HepG2 (cell line): ENCODE measurements around the gene RARRES1. TPM values are rescaled to one million over a fixed set of nuclear protein-coding genes. Genes with fewer than 3 reads are reported as not detected.

ENCODE experiments used
- ATAC-seq: fragments of 200-7000 bp; cut with Tn5 transposase; 3 replicates; pipeline ENCODE4 v1.9.1; 2020; ENCODE audit warnings: mild to moderate bottlenecking, moderate library complexity
- BruUV-seq: library from RNA; stranded (reverse); fragments of 400-500 nt; replicated peaks from 2 replicates; lab custom pipeline; 2021; lab: Mats Ljungman, UMichigan
- CTCF ChIA-PET: fragments of 300-600 bp; formaldehyde crosslinking; extraction: SDS; loops from one replicate; lab custom pipeline; 2021; ENCODE audit warnings: low total read pairs, inconsistent platforms, low intra/inter-chr PET ratio; lab: Yijun Ruan, JAX
- POLR2A ChIA-PET: fragments of 350-600 bp; sonication (Branson Sonifier 250); formaldehyde crosslinking; loops from one replicate; lab custom pipeline; 2020; ENCODE audit warnings: antibody characterized with exemption, inconsistent platforms; lab: Yijun Ruan, JAX
- DNase-seq: peaks from one replicate; pipeline ENCODE4 v3.0.0-alpha.2; 2015; ENCODE audit warnings: low spot score
- FAIRE-seq: peaks from 3 replicates; lab custom pipeline; 2011; peaks lifted over from hg19 to GRCh38; lab: Jason Lieb, UNC
- H2AFZ ChIP-seq: one replicate; pipeline ENCODE4 v1.6.1; 2011; ENCODE audit warnings: low read length, inconsistent platforms
- H3K27ac ChIP-seq: fragments of 300-600 bp; 3 replicates; pipeline ENCODE4 v1.8.0; 2011; ENCODE audit warnings: mixed run types, mild to moderate bottlenecking, mixed read lengths, low read length, inconsistent platforms; ENCODE audit not compliant: insufficient read depth; ENCODE audit errors: extremely low read length
- H3K27me3 ChIP-seq, 2 experiments: fragments of 200-600 bp in 1 of 2; 2 replicates in 1 of 2; 3 replicates in 1 of 2; pipeline versions ENCODE4 v1.6.0 to v1.8.0; 2011; ENCODE audit warnings: low read length in 2 of 2, mild to moderate bottlenecking in 2 of 2, moderate library complexity in 2 of 2, inconsistent platforms in 1 of 2; ENCODE audit not compliant: insufficient read depth in 2 of 2, control insufficient read depth in 1 of 2
- H3K36me3 ChIP-seq, 2 experiments: fragments of 200-600 bp in 1 of 2; replicated peaks in 1 of 2; 2 replicates in 1 of 2; 3 replicates in 1 of 2; pipeline versions ENCODE4 v1.5.1 to v1.8.0; 2011; ENCODE audit warnings: low read length in 2 of 2, inconsistent platforms in 1 of 2; ENCODE audit not compliant: insufficient read depth in 2 of 2, control insufficient read depth in 1 of 2
- H3K4me1 ChIP-seq: 2 replicates; pipeline ENCODE4 v1.5.1; 2012; ENCODE audit warnings: low read length, inconsistent platforms; ENCODE audit not compliant: insufficient read depth
- H3K4me2 ChIP-seq: 2 replicates; pipeline ENCODE4 v1.6.0; 2011; ENCODE audit warnings: low read depth, low read length, inconsistent platforms
- H3K4me3 ChIP-seq, 3 experiments: fragments of 200-600 bp in 1 of 3; sonication (generic), shearing (Covaris generic) in 1 of 3; replicated peaks in 1 of 3; 2 replicates each; pipeline ENCODE4 v1.5.1; 2011 to 2016; ENCODE audit warnings: low read length in 3 of 3, inconsistent platforms in 2 of 3, low read depth in 2 of 3, mild to moderate bottlenecking in 2 of 3, control low read depth in 1 of 3, mixed read lengths in 1 of 3; ENCODE audit not compliant: insufficient read depth in 1 of 3
- H3K79me2 ChIP-seq: one replicate; pipeline ENCODE4 v1.6.1; 2011; ENCODE audit warnings: low read length, inconsistent platforms; ENCODE audit not compliant: insufficient read depth
- H3K9ac ChIP-seq: 2 replicates; pipeline ENCODE4 v1.6.0; 2011; ENCODE audit warnings: mild to moderate bottlenecking, low read depth, low read length, inconsistent platforms; ENCODE audit not compliant: insufficient read depth
- H3K9me3 ChIP-seq: 2 replicates; pipeline ENCODE4 v1.5.1; 2012; ENCODE audit warnings: mild to moderate bottlenecking, low read length
- H4K20me1 ChIP-seq: 2 replicates; pipeline ENCODE4 v1.6.0; 2011; ENCODE audit warnings: inconsistent platforms, mild to moderate bottlenecking, low read length, moderate library complexity; ENCODE audit not compliant: insufficient read depth
- DNMT1 ChIP-seq: sonication (generic); formaldehyde crosslinking; IDR thresholded peaks from 2 replicates; pipeline ENCODE4 v1.5.1; 2020; ENCODE audit warnings: mild to moderate bottlenecking, missing genetic modification reagents
- SMAD9 ChIP-seq: sonication (generic); formaldehyde crosslinking; IDR thresholded peaks from 2 replicates; pipeline ENCODE4 v1.5.1; 2020; ENCODE audit warnings: mild to moderate bottlenecking, missing genetic modification reagents
- SP4 ChIP-seq: sonication (generic); formaldehyde crosslinking; IDR thresholded peaks from 2 replicates; pipeline ENCODE4 v1.8.1; 2023; ENCODE audit warnings: mild to moderate bottlenecking, missing genetic modification reagents
- SUZ12 ChIP-seq: fragments of 150-350 bp; IDR thresholded peaks from 2 replicates; pipeline ENCODE4 v1.6.1; 2014; ENCODE audit warnings: low read depth, low read length
- ZFAT ChIP-seq: sonication (generic); formaldehyde crosslinking; conservative IDR thresholded peaks from 2 replicates; pipeline ENCODE4 v1.8.1; 2023; ENCODE audit warnings: missing genetic modification reagents, inconsistent platforms
- ZNF124 ChIP-seq: sonication (generic); formaldehyde crosslinking; IDR thresholded peaks from 2 replicates; pipeline ENCODE4 v1.4.0; 2020; ENCODE audit warnings: missing genetic modification reagents
- ZNF24 ChIP-seq: fragments of 450-650 bp; IDR thresholded peaks from 2 replicates; pipeline ENCODE4 v1.6.1; 2017; ENCODE audit warnings: antibody characterized with exemption, mild to moderate bottlenecking
- ZNF577 ChIP-seq: sonication (generic); formaldehyde crosslinking; IDR thresholded peaks from 2 replicates; pipeline ENCODE4 v1.4.0; 2020; ENCODE audit warnings: mild to moderate bottlenecking, low read depth, missing genetic modification reagents, borderline replicate concordance
- ZNF580 ChIP-seq: IDR thresholded peaks from 2 replicates; pipeline ENCODE4 v1.6.1; 2016; ENCODE audit warnings: low read depth, borderline replicate concordance
- WGBS: methylation state at CpG from one replicate; pipeline ENCODE4 v1.1.6; 2017; ENCODE audit warnings: low lambda C conversion rate; 5-methylcytosine and 5-hydroxymethylcytosine counted together
- in situ Hi-C: cut with HindIII; loops from 2 replicates; pipeline ENCODE4 v1.10.0; 2017; ENCODE audit warnings: low pct_unique_long_range_greater_than_20kb; ENCODE audit not compliant: extremely low pct_ligation_motif_present
- intact Hi-C: fragments of 100-400 bp; cut with micrococcal nuclease; formaldehyde crosslinking; loops from one replicate; pipeline ENCODE4 v1.10.0; 2022; ENCODE audit not compliant: unreplicated experiment
- polyA plus RNA-seq, 8 experiments: library from polyadenylated mRNA; depleted of rRNA in 3 of 8; stranded (reverse) in 7 of 8; unstranded in 1 of 8; fragments of >200 nt; fragmentation: Illumina TruSeq in 4 of 8; extraction: Trizol in 4 of 8; gene quantifications; 2 replicates each; pipeline versions ENCODE4 v1.2.1 to v1.2.3, GENCODE V29; 2011 to 2016; ENCODE audit warnings: low read depth in 4 of 8, missing spikeins in 1 of 8, mixed read lengths in 1 of 8; ENCODE audit not compliant: insufficient read depth in 1 of 8
- total RNA-seq, 5 experiments: library from RNA; depleted of rRNA; stranded (reverse); fragments of >200 nt; fragmentation: Illumina TruSeq; extraction: Trizol; gene quantifications; 2 replicates each; pipeline ENCODE4 v1.2.3, GENCODE V29; 2016; ENCODE audit warnings: low read depth in 1 of 5
- TF ChIP-seq, protein P1 (sequence below): sonication (generic); formaldehyde crosslinking; IDR thresholded peaks from 2 replicates; pipeline ENCODE4 v1.4.0; 2020; ENCODE audit warnings: missing genetic modification reagents
- TF ChIP-seq, protein P2 (sequence below): sonication (generic); formaldehyde crosslinking; IDR thresholded peaks from 2 replicates; pipeline ENCODE4 v1.4.0; 2020; ENCODE audit warnings: missing genetic modification reagents

The RARRES1 gene
- total and polyA plus RNA-seq, 2 of the 13 experiments (the other 11 are each of a cell fraction or from before 2014, with no cell fraction given): not detected

DNA sequence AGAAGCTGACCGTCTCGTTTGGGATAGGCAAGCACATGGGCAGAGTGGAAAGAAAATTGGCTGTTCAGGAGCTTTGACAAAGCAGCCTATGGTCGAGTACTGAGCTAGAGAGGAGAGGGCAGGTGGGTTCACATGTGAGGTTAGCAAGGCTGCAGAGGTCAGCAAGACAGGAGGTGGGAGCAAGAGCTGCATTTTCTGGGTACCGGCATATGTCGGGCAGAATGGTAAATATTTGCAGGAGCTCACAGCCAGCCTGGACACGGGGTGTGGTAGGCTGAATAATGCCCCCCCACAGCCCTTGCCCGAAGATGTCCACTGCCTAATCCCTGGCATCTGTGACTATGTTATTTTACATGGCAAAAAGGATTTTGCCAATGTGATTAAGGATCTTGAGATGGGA lies 8.3 kb downstream of the RARRES1 start (continued):
- TF ChIP-seq, protein P1, sequence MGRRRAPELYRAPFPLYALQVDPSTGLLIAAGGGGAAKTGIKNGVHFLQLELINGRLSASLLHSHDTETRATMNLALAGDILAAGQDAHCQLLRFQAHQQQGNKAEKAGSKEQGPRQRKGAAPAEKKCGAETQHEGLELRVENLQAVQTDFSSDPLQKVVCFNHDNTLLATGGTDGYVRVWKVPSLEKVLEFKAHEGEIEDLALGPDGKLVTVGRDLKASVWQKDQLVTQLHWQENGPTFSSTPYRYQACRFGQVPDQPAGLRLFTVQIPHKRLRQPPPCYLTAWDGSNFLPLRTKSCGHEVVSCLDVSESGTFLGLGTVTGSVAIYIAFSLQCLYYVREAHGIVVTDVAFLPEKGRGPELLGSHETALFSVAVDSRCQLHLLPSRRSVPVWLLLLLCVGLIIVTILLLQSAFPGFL (CRISPR knock-in tag): no peak

DNA sequence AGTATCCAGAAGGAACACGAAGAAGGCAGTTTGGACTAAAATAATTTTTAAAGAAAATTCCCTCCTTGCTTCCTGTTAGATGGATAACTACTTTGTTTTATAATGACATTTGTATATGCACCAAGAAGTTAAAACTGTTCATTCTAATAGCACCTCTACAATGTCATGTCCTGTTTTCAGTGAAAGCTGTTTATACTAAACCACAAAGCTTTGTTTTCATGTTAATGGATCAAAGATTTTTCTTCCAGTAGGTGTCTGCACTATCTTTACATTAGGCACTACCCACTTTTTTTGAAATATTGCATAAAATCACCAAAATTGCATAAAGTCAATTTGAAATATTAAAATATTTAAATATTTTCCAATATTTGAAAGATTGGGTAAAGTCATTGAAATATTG lies 10.1 kb downstream of the RARRES1 start:
- no peak for FAIRE-seq

More for the DNA sequence above, 10.1 kb downstream of the RARRES1 start:
- Histone ChIP-seq H3K27me3 (no peaks in the 10 kb centered on the region), H2AFZ (no peak overlapping the region), H3K4me2 (no peak overlapping the region), H3K9ac (no peak overlapping the region), H4K20me1 (no peaks in the 10 kb centered on the region)
- intact Hi-C loops: no loop called here
- ChIA-PET CTCF (no interaction called here), POLR2A (no interaction called here)
- no peak for DNase-seq
- TF ChIP-seq DNMT1 (CRISPR knock-in tag): no peak
- no peak for TF ChIP-seq ZNF24
- no peak for TF ChIP-seq SMAD9 (CRISPR knock-in tag)
- TF ChIP-seq SUZ12: no peak
- no peak for TF ChIP-seq ZNF580 (CRISPR knock-in tag)
- no peak for TF ChIP-seq ZNF577 (CRISPR knock-in tag)
- TF ChIP-seq ZFAT (CRISPR knock-in tag): no peak
- no peak for TF ChIP-seq ZNF124 (CRISPR knock-in tag)
- TF ChIP-seq, protein P2, sequence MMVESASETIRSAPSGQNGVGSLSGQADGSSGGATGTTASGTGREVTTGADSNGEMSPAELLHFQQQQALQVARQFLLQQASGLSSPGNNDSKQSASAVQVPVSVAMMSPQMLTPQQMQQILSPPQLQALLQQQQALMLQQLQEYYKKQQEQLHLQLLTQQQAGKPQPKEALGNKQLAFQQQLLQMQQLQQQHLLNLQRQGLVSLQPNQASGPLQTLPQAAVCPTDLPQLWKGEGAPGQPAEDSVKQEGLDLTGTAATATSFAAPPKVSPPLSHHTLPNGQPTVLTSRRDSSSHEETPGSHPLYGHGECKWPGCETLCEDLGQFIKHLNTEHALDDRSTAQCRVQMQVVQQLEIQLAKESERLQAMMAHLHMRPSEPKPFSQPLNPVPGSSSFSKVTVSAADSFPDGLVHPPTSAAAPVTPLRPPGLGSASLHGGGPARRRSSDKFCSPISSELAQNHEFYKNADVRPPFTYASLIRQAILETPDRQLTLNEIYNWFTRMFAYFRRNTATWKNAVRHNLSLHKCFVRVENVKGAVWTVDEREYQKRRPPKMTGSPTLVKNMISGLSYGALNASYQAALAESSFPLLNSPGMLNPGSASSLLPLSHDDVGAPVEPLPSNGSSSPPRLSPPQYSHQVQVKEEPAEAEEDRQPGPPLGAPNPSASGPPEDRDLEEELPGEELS (CRISPR knock-in tag): no peak
- no peak for TF ChIP-seq SP4 (CRISPR knock-in tag)
- TF ChIP-seq, all 625 proteins: peak for 0
- WGBS: 84% methylated on average over 1 of the region's 1 CpG
- H3K79me2 ChIP-seq: no peaks in the 10 kb centered on the region
- ATAC-seq: no peak
- in situ Hi-C loops: no loop called here
- H3K27ac ChIP-seq: no peak overlapping the region
- H3K9me3 ChIP-seq: no peaks in the 10 kb centered on the region
- H3K4me3 ChIP-seq: no peak overlapping the region
- 0 out of 5 replicates have a peak, but pooled peaks cover 0 to 4% of the 10 kb centered on the region in 2 experiments for H3K36me3 ChIP-seq
- peaks cover 20% of the 10 kb centered on the region for H3K4me1 ChIP-seq
- no TSS peak for BruUV-seq
